Memory B cell (primary cell): ENCODE measurements around the gene TEAD1.

Experiments used
- ATAC-seq: fragments of 150-1000 bp; cut with Tn5 transposase; 2 replicates; pipeline ENCODE4 v1.10.0; 2021; ENCODE audit warnings: low read depth, mild to moderate bottlenecking, moderate library complexity
- DNase-seq, 2 donors: peaks; one replicate each; pipeline ENCODE4 v3.0.0; 2022; ENCODE audit warnings: low spot score in 2 of 2
- H3K27ac Mint-ChIP-seq: one replicate; pipeline ENCODE4 v1.8.0; 2022; ENCODE audit warnings: mild to moderate bottlenecking, moderate library complexity, mixed read lengths
- H3K27me3 Mint-ChIP-seq: one replicate; pipeline ENCODE4 v1.8.0; 2022; ENCODE audit warnings: mixed read lengths
- H3K36me3 Mint-ChIP-seq: one replicate; pipeline ENCODE4 v1.8.0; 2022; ENCODE audit warnings: mild to moderate bottlenecking, mixed read lengths
- H3K4me1 Mint-ChIP-seq: one replicate; pipeline ENCODE4 v1.8.0; 2022; ENCODE audit warnings: mixed read lengths
- H3K4me3 Mint-ChIP-seq: one replicate; pipeline ENCODE4 v1.8.0; 2022; ENCODE audit warnings: mild to moderate bottlenecking, moderate library complexity, mixed read lengths
- H3K9me3 Mint-ChIP-seq: one replicate; pipeline ENCODE4 v1.8.0; 2022; ENCODE audit warnings: mixed read lengths

TEAD1 gene

DNA sequence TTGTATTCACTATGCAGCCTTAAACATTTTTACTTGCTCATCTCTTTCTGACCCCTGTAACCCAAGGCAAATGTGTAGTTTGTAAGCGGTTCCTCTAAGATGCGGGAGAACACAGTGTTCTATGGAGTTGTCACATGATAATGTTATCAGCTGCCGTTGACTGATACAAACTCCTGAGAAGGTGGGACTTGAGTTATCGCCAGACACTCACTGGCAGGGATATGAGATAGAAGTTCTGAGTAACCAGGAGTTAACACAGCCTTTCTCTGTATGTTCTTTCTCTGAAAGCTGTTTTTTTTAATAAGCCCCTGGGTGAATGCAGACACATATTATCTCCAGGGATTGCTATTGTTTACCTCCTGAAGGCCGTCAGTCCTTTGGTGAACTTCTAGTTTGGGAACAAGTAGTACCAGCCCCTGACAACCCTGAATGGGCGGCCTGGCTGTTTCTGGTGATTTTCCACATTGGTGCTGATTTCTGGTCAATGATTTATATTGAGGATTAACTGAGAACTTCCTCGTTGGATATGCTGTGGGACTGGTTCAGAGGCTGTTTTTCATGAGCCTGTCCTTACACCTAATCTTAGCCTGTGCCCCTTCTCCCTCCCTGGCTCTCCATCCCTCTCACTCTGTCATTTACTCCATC is 179.6 kb downstream of the TEAD1 start:
- H3K4me3 Mint-ChIP-seq = no peak overlapping the region
- peaks cover 4% of the 10 kb centered on the region for H3K27me3 Mint-ChIP-seq
- no peaks in the 10 kb centered on the region for H3K9me3 Mint-ChIP-seq
- no peaks in the 10 kb centered on the region for H3K36me3 Mint-ChIP-seq
- H3K27ac Mint-ChIP-seq = no peak overlapping the region
- no peaks in the 10 kb centered on the region for H3K4me1 Mint-ChIP-seq
- ATAC-seq (no peak), DNase-seq (no peak)

DNA sequence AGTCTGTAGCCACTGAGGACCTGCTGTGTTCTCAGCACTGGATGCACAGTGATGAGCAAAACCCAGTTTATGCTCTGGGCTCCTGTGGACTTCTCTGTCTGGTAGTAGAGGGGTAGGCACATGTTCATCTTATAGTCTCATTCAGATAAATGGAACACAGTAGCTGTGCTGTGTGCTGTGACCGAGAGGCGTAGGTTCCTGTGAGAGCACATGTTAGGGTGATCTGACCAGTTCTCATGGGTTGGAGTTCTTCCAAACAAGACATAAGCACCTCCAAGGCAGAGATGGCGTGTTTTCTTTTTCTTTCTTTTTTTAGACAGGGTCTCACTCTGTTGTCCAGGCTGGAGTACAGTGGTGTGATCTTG is 180.1 kb downstream of the TEAD1 start:
- Mint-ChIP-seq H3K27me3 (peaks cover 4% of the 10 kb centered on the region), H3K9me3 (no peaks in the 10 kb centered on the region), H3K4me3 (no peak overlapping the region), H3K36me3 (no peaks in the 10 kb centered on the region), H3K27ac (no peak overlapping the region), H3K4me1 (no peaks in the 10 kb centered on the region)
- ATAC-seq = no peak
- DNase-seq = no peak

DNA sequence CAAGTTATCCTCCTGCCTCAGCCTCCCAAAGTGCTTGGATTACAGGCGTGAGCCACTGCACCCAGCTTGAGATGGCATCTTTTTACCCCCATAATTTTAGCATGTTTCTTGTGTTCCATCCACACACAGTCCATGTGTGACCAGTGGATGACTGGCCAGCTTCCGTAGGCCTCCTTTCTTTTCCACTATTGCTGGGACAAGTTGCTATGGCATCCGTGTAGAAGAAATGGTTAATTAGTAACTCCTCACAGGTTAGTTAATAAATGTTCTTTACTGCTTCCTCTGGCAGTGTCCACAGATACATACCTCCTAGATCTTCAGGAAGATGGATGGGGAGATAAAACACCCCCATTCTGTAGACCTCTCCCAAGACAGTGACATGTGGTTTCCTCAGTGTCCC is 180.6 kb downstream of the TEAD1 start:
- no peak for DNase-seq
- Mint-ChIP-seq H3K36me3 (no peaks in the 10 kb centered on the region), H3K4me3 (no peak overlapping the region), H3K27ac (no peak overlapping the region), H3K27me3 (peaks cover 4% of the 10 kb centered on the region), H3K9me3 (no peaks in the 10 kb centered on the region), H3K4me1 (no peaks in the 10 kb centered on the region)
- ATAC-seq = no peak

DNA sequence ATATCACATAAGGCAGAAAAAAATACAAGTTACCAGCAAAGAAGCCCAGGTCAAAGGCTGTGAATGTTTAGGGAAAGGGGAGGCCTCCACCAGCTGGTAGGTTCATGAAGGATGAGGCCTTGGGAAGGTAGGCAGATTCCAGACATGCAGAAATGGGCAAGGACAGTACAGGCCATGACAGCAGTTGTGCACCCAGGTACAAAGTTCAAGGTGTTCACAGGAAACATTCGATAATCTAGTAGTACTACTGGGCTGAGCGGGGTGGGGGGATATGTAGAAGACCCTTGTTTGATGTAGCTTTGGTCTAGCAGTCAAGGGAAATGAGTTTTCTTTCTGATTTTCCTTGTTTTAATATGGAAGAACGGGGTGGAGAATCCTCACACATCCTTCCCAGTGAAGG is 182.1 kb downstream of the TEAD1 start:
- Mint-ChIP-seq H3K36me3 (no peaks in the 10 kb centered on the region), H3K4me1 (no peaks in the 10 kb centered on the region), H3K4me3 (no peak overlapping the region), H3K27me3 (peaks cover 4% of the 10 kb centered on the region), H3K9me3 (no peaks in the 10 kb centered on the region), H3K27ac (no peak overlapping the region)
- no peak for DNase-seq
- no peak for ATAC-seq

DNA sequence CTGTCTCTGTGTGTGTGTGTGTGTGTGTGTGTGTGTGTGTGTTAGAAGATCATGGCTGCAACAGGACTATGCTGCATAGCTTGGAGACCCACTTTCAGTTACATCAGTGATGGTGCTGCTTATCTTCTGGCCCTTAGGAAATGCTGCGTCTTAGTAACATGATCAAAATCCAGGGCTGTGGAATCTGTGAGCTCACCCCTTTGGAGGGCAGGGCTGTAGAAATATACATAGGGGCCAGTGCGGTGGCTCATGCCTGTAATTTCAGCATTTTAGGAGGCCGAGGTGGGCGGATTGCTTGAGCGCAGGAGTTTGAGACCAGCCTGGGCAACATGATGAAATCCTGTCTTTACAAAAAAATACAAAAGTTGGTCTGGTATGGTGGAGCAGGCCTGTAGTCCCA is 183.4 kb downstream of the TEAD1 start:
- no peaks in the 10 kb centered on the region for H3K4me1 Mint-ChIP-seq
- DNase-seq (no peak), ATAC-seq (no peak)
- no peak overlapping the region for H3K4me3 Mint-ChIP-seq
- no peaks in the 10 kb centered on the region for H3K9me3 Mint-ChIP-seq
- H3K36me3 Mint-ChIP-seq = no peaks in the 10 kb centered on the region
- no peak overlapping the region for H3K27ac Mint-ChIP-seq
- H3K27me3 Mint-ChIP-seq = peaks cover 2% of the 10 kb centered on the region

- Mint-ChIP-seq H3K27me3 (peaks cover 8% of the 10 kb centered on the region), H3K27ac (no peak overlapping the region), H3K4me1 (peaks cover 3% of the 10 kb centered on the region), H3K36me3 (no peaks in the 10 kb centered on the region), H3K4me3 (no peak overlapping the region), H3K9me3 (no peaks in the 10 kb centered on the region)
- DNase-seq = no peak
- ATAC-seq = no peak
These were observed 185.8 kb downstream of the TEAD1 start for GRCh38 chr11:12859872-12860657.

- no peak overlapping the region for H3K27ac Mint-ChIP-seq
- no peak overlapping the region for H3K4me3 Mint-ChIP-seq
- peaks cover 3% of the 10 kb centered on the region for H3K4me1 Mint-ChIP-seq
- H3K36me3 Mint-ChIP-seq = no peaks in the 10 kb centered on the region
- H3K27me3 Mint-ChIP-seq = peaks cover 8% of the 10 kb centered on the region
- ATAC-seq (no peak), DNase-seq (no peak)
- no peaks in the 10 kb centered on the region for H3K9me3 Mint-ChIP-seq
These were observed 186.6 kb downstream of the TEAD1 start for GRCh38 chr11:12860827-12861226.

GRCh38 chr11:12862696-12863469 is 188.7 kb downstream of the TEAD1 start:
- H3K27me3 Mint-ChIP-seq = peaks cover 6% of the 10 kb centered on the region
- DNase-seq = no peak

DNA sequence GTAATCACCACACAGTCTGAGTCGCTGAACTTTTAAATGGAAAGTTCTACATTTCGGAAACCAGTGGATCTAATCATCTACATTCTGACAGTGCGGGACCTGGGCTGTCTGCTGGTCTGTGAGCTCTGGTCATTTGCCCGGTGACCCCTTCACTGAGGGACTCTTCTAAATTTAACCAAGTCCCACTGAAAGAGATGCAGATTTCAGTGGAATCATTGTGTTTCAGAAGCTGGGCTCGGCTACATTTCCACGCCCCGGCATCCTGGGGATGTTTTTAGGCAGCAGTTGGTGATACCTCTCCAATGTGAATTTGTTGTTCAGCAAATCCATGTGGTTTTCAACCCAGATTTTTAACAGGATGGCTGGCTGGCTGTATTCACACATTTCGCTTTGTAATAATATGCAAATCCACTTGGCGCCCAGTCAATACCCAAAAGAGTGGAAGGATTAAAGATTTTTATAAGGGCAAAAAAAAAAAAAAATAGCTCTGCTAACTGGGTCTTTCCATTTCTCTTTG is 189.4 kb downstream of the TEAD1 start:
- peaks cover 6% of the 10 kb centered on the region for H3K27me3 Mint-ChIP-seq
- DNase-seq (no peak), ATAC-seq (no peak)
- H3K4me3 Mint-ChIP-seq = no peak overlapping the region
- no peak overlapping the region for H3K27ac Mint-ChIP-seq
- H3K4me1 Mint-ChIP-seq = peaks cover 3% of the 10 kb centered on the region
- H3K36me3 Mint-ChIP-seq = no peaks in the 10 kb centered on the region
- no peaks in the 10 kb centered on the region for H3K9me3 Mint-ChIP-seq

More at GRCh38 chr11:12862696-12863469, 188.7 kb downstream of the TEAD1 start:
- H3K9me3 Mint-ChIP-seq = no peaks in the 10 kb centered on the region
- H3K27ac Mint-ChIP-seq = no peak overlapping the region
- H3K4me1 Mint-ChIP-seq = peaks cover 3% of the 10 kb centered on the region
- H3K4me3 Mint-ChIP-seq = no peak overlapping the region
- no peak for ATAC-seq
- no peaks in the 10 kb centered on the region for H3K36me3 Mint-ChIP-seq

GRCh38 chr11:12864316-12865156 is 190.3 kb downstream of the TEAD1 start:
- Mint-ChIP-seq H3K4me3 (no peak overlapping the region), H3K9me3 (no peaks in the 10 kb centered on the region), H3K36me3 (no peaks in the 10 kb centered on the region), H3K27me3 (peaks cover 6% of the 10 kb centered on the region), H3K27ac (no peak overlapping the region), H3K4me1 (peaks cover 3% of the 10 kb centered on the region)
- ATAC-seq (no peak), DNase-seq (no peak)

GRCh38 chr11:12865863-12866595 is 191.8 kb downstream of the TEAD1 start:
- no peaks in the 10 kb centered on the region for H3K36me3 Mint-ChIP-seq
- no peak for DNase-seq

GRCh38 chr11:12867531-12867930 is 193.3 kb downstream of the TEAD1 start:
- Mint-ChIP-seq H3K9me3 (no peaks in the 10 kb centered on the region), H3K36me3 (no peaks in the 10 kb centered on the region), H3K4me3 (no peak overlapping the region), H3K27ac (no peak overlapping the region), H3K4me1 (peaks cover 3% of the 10 kb centered on the region), H3K27me3 (peaks cover 9% of the 10 kb centered on the region)
- ATAC-seq = no peak
- DNase-seq = no peak

More at GRCh38 chr11:12865863-12866595, 191.8 kb downstream of the TEAD1 start:
- H3K27ac Mint-ChIP-seq = no peak overlapping the region
- H3K27me3 Mint-ChIP-seq = peaks cover 8% of the 10 kb centered on the region
- no peaks in the 10 kb centered on the region for H3K9me3 Mint-ChIP-seq
- ATAC-seq = no peak
- H3K4me3 Mint-ChIP-seq = no peak overlapping the region
- H3K4me1 Mint-ChIP-seq = peaks cover 3% of the 10 kb centered on the region
